HG03565 (cell line): ENCODE data around the gene KIRREL3.

Experiments
- ATAC-seq: cut with Tn5 transposase; IDR thresholded peaks from one replicate; pipeline ENCODE4 v1.9.1; 2021; ENCODE audit warnings: mild to moderate bottlenecking, moderate library complexity; ENCODE audit not compliant: unreplicated experiment

Gene KIRREL3

GRCh38 chr11:126797457-126798169 is 203.0 kb downstream of the KIRREL3 start:
- no peak for ATAC-seq

GRCh38 chr11:126793596-126793995 is 207.0 kb downstream of the KIRREL3 start:
- no peak for ATAC-seq

GRCh38 chr11:126791991-126792390 is 208.6 kb downstream of the KIRREL3 start:
- no peak for ATAC-seq

- ATAC-seq: no peak
These were observed 209.1 kb downstream of the KIRREL3 start for GRCh38 chr11:126791446-126791845.

GRCh38 chr11:126790550-126791081 is 210.0 kb downstream of the KIRREL3 start:
- no peak for ATAC-seq

GRCh38 chr11:126782810-126783209 is 217.8 kb downstream of the KIRREL3 start:
- no peak for ATAC-seq

GRCh38 chr11:126781942-126782341 is 218.6 kb downstream of the KIRREL3 start:
- no peak for ATAC-seq

- ATAC-seq: no peak
These were observed 224.5 kb downstream of the KIRREL3 start for GRCh38 chr11:126776119-126776518.

- ATAC-seq: no peak
These were observed 228.3 kb downstream of the KIRREL3 start for GRCh38 chr11:126772267-126772666.

- no peak for ATAC-seq
These were observed 231.9 kb downstream of the KIRREL3 start for GRCh38 chr11:126768702-126769101.

- no peak for ATAC-seq
These were observed 234.1 kb downstream of the KIRREL3 start for GRCh38 chr11:126766440-126766839.

- ATAC-seq: no peak
These were observed 235.4 kb downstream of the KIRREL3 start for GRCh38 chr11:126765196-126765595.

GRCh38 chr11:126764231-126764630 is 236.3 kb downstream of the KIRREL3 start:
- no peak for ATAC-seq

GRCh38 chr11:126756855-126757254 is 243.7 kb downstream of the KIRREL3 start:
- ATAC-seq: no peak

- no peak for ATAC-seq
These were observed 244.1 kb downstream of the KIRREL3 start for GRCh38 chr11:126756421-126756820.

- no peak for ATAC-seq
These were observed 245.0 kb downstream of the KIRREL3 start for GRCh38 chr11:126755526-126755925.

- no peak for ATAC-seq
These were observed 245.8 kb downstream of the KIRREL3 start for GRCh38 chr11:126754591-126755426.

- no peak for ATAC-seq
These were observed 246.6 kb downstream of the KIRREL3 start for GRCh38 chr11:126753990-126754389.

- ATAC-seq: no peak
These were observed 249.3 kb downstream of the KIRREL3 start for GRCh38 chr11:126751242-126751641.

GRCh38 chr11:126748793-126749192 is 251.8 kb downstream of the KIRREL3 start:
- no peak for ATAC-seq

- no peak for ATAC-seq
These were observed 252.3 kb downstream of the KIRREL3 start for GRCh38 chr11:126748100-126748791.
